AG04449 (cell line): ENCODE results near the gene CAMTA1.
A peak's percentile ranks its signal among the peaks of the same experiment; 100 is the strongest.
"Not testable (repeated sequence)": the region's sequence is repeated elsewhere in the genome, so short reads cannot be mapped to it uniquely, and the experiment has no call there.

Experiments
- CTCF ChIA-PET: fragments of 350-600 bp; formaldehyde crosslinking; extraction: SDS; loops from one replicate; lab custom pipeline; 2021; ENCODE audit warnings: antibody characterized with exemption; lab: Yijun Ruan, JAX
- POLR2A ChIA-PET: fragments of 400-600, 350-600 bp; formaldehyde crosslinking; extraction: SDS; loops from one replicate; lab custom pipeline; 2020; ENCODE audit warnings: antibody characterized with exemption, inconsistent platforms; lab: Yijun Ruan, JAX
- DNase-seq: peaks from one replicate; pipeline ENCODE4 v3.0.0-alpha.2; 2010; ENCODE audit warnings: low read depth, low spot score
- H3K4me3 ChIP-seq: 2 replicates; pipeline ENCODE4 v1.5.1; 2011; ENCODE audit warnings: low read depth, mild to moderate bottlenecking, control low read depth, low read length
- CTCF ChIP-seq: IDR thresholded peaks from one replicate; pipeline ENCODE4 v1.5.1; 2011; ENCODE audit warnings: mild to moderate bottlenecking, moderate library complexity, low read length, control low read depth, inconsistent platforms; ENCODE audit not compliant: insufficient read depth; ENCODE audit errors: missing control alignments

The CAMTA1 gene

GRCh38 chr1:7375781-7376660, 590.8 kb downstream of the CAMTA1 start:
- no peak for TF ChIP-seq CTCF
- no peak for DNase-seq
- CTCF ChIA-PET = no interaction called here
- POLR2A ChIA-PET = no interaction called here
- no peak overlapping the region for H3K4me3 ChIP-seq

- no peak for TF ChIP-seq CTCF
- POLR2A ChIA-PET = no interaction called here
- no peak for DNase-seq
- no peak overlapping the region for H3K4me3 ChIP-seq
- CTCF ChIA-PET = no interaction called here
Measured at GRCh38 chr1:7376676-7377075, 591.4 kb downstream of the CAMTA1 start.

- H3K4me3 ChIP-seq = no peak overlapping the region
- ChIA-PET CTCF (no interaction called here), POLR2A (no interaction called here)
- TF ChIP-seq CTCF = no peak
- no peak for DNase-seq
Measured at GRCh38 chr1:7378346-7379130, 593.3 kb downstream of the CAMTA1 start.

- POLR2A ChIA-PET = no interaction called here
- no peak for TF ChIP-seq CTCF
- peak; percentile 12 for DNase-seq
- CTCF ChIA-PET = no interaction called here
- H3K4me3 ChIP-seq = no peak overlapping the region
Measured at GRCh38 chr1:7379441-7379971, 594.3 kb downstream of the CAMTA1 start.

- CTCF ChIA-PET, POLR2A ChIA-PET, H3K4me3 ChIP-seq, DNase-seq: not testable (repeated sequence)
Measured at GRCh38 chr1:7380068-7380467, 594.8 kb downstream of the CAMTA1 start.

GRCh38 chr1:7380712-7381111, 595.5 kb downstream of the CAMTA1 start:
- no peak for DNase-seq
- TF ChIP-seq CTCF = no peak
- POLR2A ChIA-PET = no interaction called here
- H3K4me3 ChIP-seq = no peak overlapping the region
- CTCF ChIA-PET = no interaction called here

- H3K4me3 ChIP-seq, DNase-seq, POLR2A ChIA-PET, CTCF ChIA-PET: not testable (repeated sequence)
Measured at GRCh38 chr1:7381729-7382128, 596.5 kb downstream of the CAMTA1 start.
